Colon (tissue), 2 donors: ENCODE data around the gene MRPL51.
"Not testable (repeated sequence)": the region's sequence is repeated elsewhere in the genome, so short reads cannot be mapped to it uniquely, and the experiment has no call there.

Experiments used
- FAIRE-seq: peaks from 2 replicates; lab custom pipeline; 2012; peaks lifted over from hg19 to GRCh38; lab: Jason Lieb, UNC
- donor health status: control.
- donor health status: control.

The MRPL51 gene

GRCh38 chr12:6492838-6493496, at the start of gene MRPL51:
TSS of gene MRPL51 (minus strand) at chr12:6493262. CDS start at chr12:6493136, 126 bp downstream.
- FAIRE-seq, result no peak

GRCh38 chr12:6542209-6543009, 49.3 kb upstream of the MRPL51 start:
- FAIRE-seq, result no peak

GRCh38 chr12:6541371-6542165, 48.5 kb upstream of the MRPL51 start:
- no peak for FAIRE-seq

GRCh38 chr12:6540181-6540877, 47.3 kb upstream of the MRPL51 start:
- FAIRE-seq, result no peak

- no peak for FAIRE-seq
These were observed 46.7 kb upstream of the MRPL51 start for GRCh38 chr12:6539707-6540134.

GRCh38 chr12:6539314-6539682, 46.2 kb upstream of the MRPL51 start:
- no peak for FAIRE-seq

GRCh38 chr12:6538420-6539313, 45.6 kb upstream of the MRPL51 start:
- FAIRE-seq, result no peak

GRCh38 chr12:6537580-6538419, 44.7 kb upstream of the MRPL51 start:
- not testable (repeated sequence) for FAIRE-seq

GRCh38 chr12:6536894-6537579, 44.0 kb upstream of the MRPL51 start:
- FAIRE-seq, result no peak

GRCh38 chr12:6535960-6536847, 43.1 kb upstream of the MRPL51 start:
- no peak for FAIRE-seq

- no peak for FAIRE-seq
These were observed 42.6 kb upstream of the MRPL51 start for GRCh38 chr12:6535697-6535946.

- no peak for FAIRE-seq
These were observed 42.1 kb upstream of the MRPL51 start for GRCh38 chr12:6534945-6535696.

- FAIRE-seq, result no peak
These were observed 41.6 kb upstream of the MRPL51 start for GRCh38 chr12:6534695-6534944.

GRCh38 chr12:6533923-6534694, 41.0 kb upstream of the MRPL51 start, which contains the start of gene GAPDH:
TSS of gene GAPDH (plus strand) at chr12:6534517. CDS start at chr12:6534833, 316 bp downstream.
- no peak for FAIRE-seq

- no peak for FAIRE-seq
These were observed 40.5 kb upstream of the MRPL51 start for GRCh38 chr12:6533653-6533922.

GRCh38 chr12:6532927-6533652, 40.0 kb upstream of the MRPL51 start:
- no peak for FAIRE-seq
